ENCODE measurements around the gene GLYATL2.

GRCh38 chr11:58845386-58845785 lies 882 bp upstream of the GLYATL2 start:
- TF ChIP-seq CTCF (IDR thresholded peaks at IDR 0.05) (no peak), POLR2A (IDR thresholded peaks at IDR 0.05) (no peak)

All from suprapubic skin (tissue), 3 donors.